Frontal cortex (tissue), 4 donors: ENCODE measurements around the gene TAAR1. TPM values are rescaled to one million over a fixed set of nuclear protein-coding genes. Genes with fewer than 3 reads are reported as not detected.
"Not testable (repeated sequence)": the region's sequence is repeated elsewhere in the genome, so short reads cannot be mapped to it uniquely, and the experiment has no call there.

Source experiments
- DNase-seq, 2 donors: peaks; one replicate each; pipeline ENCODE4 v3.0.0; 2012; ENCODE audit warnings: low spot score in 2 of 2
- FAIRE-seq: peaks from 2 replicates; lab custom pipeline; 2012; peaks lifted over from hg19 to GRCh38; lab: Jason Lieb, UNC
- total RNA-seq: library from RNA; depleted of rRNA; stranded (reverse); fragments of >200 nt; gene quantifications from one replicate; pipeline ENCODE4 v1.2.3, GENCODE V29; 2014
- donor health status: control.
- donor health status: control.
- donor health status: control.

TAAR1 gene
- total RNA-seq, 1 donor from 2014 or later: not detected

DNA sequence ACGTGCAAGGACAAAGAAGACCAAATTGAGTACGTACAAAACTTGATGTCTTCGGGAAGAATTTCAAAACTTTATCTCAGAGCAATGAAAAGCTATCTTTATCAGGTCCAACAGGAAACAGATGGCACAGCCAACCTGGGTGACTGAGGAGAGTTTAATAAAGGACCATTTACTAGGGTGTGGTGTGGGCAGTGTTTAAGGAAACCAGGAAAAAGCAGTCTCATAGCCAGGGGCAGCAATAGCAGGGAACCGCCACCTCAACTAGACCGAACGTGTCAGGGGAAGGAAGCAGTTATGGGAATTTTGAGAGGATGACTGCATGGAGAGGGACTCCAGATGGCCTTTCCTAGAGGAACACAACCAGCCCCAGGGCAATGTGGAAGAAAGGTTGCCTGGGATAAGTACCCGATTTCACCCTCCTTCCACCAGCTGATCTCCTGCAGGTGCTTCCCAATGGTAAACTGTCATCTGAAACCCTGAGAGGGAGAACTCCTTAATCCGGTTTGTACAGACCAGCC, 54.3 kb downstream of the TAAR1 start:
- no peak for DNase-seq
- no peak for FAIRE-seq

DNA sequence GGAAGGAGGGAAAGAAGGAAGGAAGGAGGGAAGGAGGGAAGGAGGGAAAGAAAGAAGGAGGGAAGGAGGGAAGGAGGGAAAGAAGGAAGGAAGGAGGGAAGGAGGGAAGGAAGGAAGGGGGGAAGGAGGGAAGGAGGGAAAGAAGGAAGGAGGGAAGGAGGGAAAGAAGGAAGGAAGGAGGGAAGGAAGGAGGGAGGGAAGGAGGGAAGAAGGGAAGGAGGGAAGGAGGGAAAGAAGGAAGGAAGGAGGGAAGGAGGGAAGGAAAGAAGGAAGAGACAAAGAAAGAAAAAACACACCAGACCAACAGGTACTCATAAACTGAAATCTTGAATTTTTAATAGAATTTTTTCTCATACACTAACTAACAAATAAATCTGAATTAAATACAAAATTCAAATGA, 58.1 kb downstream of the TAAR1 start:
- not testable (repeated sequence) for DNase-seq, FAIRE-seq

DNA sequence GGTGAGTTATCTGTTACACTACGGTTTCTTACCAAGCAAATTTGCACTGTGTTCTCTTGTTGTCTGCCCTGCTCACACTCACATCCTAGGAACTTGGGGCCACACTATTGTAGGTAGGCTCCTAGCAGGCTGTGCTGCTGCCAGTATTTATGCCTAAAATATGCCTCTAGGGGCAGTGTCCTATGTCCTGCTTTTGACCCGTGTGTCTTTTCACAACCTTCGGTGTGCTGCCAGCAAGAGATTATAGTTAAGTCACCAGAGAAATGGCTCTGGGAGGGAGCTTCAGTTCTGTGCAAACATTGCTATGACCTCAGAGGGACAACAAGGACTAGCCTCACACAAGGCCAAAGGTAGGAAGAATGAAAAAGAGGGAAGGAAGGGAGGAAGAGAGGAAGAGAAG, 60.5 kb downstream of the TAAR1 start:
- DNase-seq (no peak), FAIRE-seq (no peak)

DNA sequence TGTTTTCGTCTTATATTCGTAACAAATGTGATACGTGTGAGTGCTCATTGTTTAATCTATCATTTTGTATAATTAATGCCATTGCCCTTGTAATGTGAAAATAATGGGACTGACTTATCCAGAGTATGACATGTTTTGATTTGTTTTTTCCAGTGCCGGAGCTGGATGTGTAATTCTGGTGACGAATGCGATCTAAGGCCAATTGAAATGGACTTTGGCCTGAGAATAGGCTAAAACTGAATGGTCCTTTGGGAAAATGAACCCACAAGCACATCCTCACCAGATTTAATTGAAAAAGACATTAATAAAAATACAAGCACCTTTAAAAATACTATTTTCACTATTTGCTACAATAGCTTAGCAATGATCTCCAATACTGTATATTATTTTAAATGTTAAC, 62.8 kb downstream of the TAAR1 start:
- FAIRE-seq (no peak), DNase-seq (no peak)

Other genes starting within 250 kb of the TAAR1 start
- gene STX7, start 146.1 kb downstream of the TAAR1 start, total RNA-seq: 82.7 TPM
- gene TAAR9, start 120.9 kb downstream of the TAAR1 start, total RNA-seq: 0.41 TPM
- gene TAAR8, start 106.5 kb downstream of the TAAR1 start, total RNA-seq: not detected
- gene TAAR6, start 88.9 kb downstream of the TAAR1 start, total RNA-seq: not detected
- gene TAAR5, start 69.4 kb downstream of the TAAR1 start, total RNA-seq: not detected
- not detected for gene TAAR2, start 34.9 kb downstream of the TAAR1 start, total RNA-seq
- under 0.01 TPM for gene VNN1, start 54.9 kb upstream of the TAAR1 start, total RNA-seq
- gene VNN2, start 98.7 kb upstream of the TAAR1 start, total RNA-seq: 2.4 TPM
- gene SLC18B1, start 139.5 kb upstream of the TAAR1 start, total RNA-seq: 17.5 TPM
- 686 TPM for gene RPS12, start 155.4 kb upstream of the TAAR1 start, total RNA-seq